Stimulated activated CD8-positive, alpha-beta memory T cell treated with anti-CD3 and anti-CD28 coated beads, Interleukin-12 subunit alpha, Interleukin-12 subunit beta, amount 100 ng/mL, for 24 hours (primary cell): ENCODE results near the gene CA14.
A peak's percentile ranks its signal among the peaks of the same experiment; 100 is the strongest.
"Not testable (repeated sequence)": the region's sequence is repeated elsewhere in the genome, so short reads cannot be mapped to it uniquely, and the experiment has no call there.

Experiments
- DNase-seq: peaks from one replicate; pipeline ENCODE4 v3.0.0-alpha.2; 2020; ENCODE audit errors: extremely low read depth

CA14 gene

GRCh38 chr1:150280138-150280707 lies 22.6 kb downstream of the CA14 start:
- no peak for DNase-seq

- DNase-seq, result peak; percentile 17
Measured at GRCh38 chr1:150281221-150281757, 23.7 kb downstream of the CA14 start.

GRCh38 chr1:150281758-150282557 lies 24.4 kb downstream of the CA14 start, which contains the start of gene CIART:
TSS of gene CIART (plus strand) at chr1:150282554. CDS start at chr1:150283268, 714 bp downstream.
- DNase-seq, result peak; percentile 27

- DNase-seq, result no peak
Measured at GRCh38 chr1:150282558-150282958, 25.0 kb downstream of the CA14 start.

DNA sequence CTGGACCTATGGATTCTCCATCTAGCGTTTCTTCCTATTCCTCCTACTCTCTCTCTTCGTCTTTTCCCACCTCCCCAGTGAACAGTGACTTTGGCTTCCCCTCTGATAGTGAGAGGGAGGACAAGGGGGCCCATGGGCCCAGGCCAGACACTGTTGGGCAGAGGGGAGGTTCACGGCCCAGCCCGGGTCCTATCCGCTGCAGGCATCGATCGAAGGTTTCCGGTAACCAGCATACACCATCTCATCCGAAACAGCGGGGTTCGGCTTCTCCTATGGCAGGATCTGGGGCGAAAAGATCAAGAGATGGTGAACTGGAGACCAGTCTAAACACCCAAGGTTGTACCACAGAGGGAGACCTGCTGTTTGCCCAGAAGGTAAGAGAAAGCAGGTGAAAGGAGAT lies 25.7 kb downstream of the CA14 start:
- DNase-seq, result no peak

DNA sequence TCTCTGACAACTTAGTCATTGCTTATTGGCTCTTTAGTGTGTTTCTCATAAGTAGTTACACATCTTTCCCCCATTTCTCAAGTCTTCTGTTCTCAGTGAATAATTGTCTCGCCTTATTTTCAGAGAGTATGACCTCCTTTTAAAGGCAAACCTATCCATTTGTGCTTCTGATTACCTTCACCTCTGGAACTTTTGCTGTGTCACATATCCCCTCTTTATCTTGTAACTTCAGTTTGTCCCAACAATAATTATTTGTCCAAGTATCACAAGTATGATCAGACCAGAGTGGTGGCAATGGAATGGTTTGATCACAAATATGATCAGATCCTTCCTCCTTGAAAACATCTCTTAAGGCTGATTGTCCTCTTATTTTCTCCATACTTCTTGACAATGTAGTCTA lies 30.8 kb downstream of the CA14 start:
- DNase-seq, result no peak

DNA sequence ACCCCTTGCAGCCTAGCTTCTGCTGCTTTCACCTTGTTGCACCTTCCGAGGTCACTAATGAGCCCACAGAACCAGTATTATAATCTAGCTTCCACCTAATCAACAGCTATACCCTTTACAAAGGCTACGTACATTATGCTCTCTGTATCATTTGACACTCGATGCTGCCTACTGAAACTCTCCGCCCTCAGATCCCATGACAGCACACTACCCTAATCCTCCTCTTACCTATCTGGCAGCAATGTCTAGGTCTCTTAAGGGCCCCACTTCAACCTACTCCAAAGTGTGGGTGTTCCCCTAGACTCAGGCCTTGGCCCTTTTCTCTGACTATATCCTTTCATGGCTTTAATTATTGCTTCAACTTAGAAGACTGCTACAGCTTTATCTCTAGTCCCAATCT lies 31.2 kb downstream of the CA14 start:
- no peak for DNase-seq

GRCh38 chr1:150293433-150294253 lies 36.1 kb downstream of the CA14 start, which contains the start of gene MRPS21:
TSS of gene MRPS21 (plus strand) at chr1:150293861. CDS start at chr1:150294367, 506 bp downstream.
- DNase-seq, result peak; percentile 76

- DNase-seq, result no peak
Measured at GRCh38 chr1:150295476-150295875, 37.9 kb downstream of the CA14 start.

- no peak for DNase-seq
Measured at GRCh38 chr1:150299716-150300115, 42.1 kb downstream of the CA14 start.

DNA sequence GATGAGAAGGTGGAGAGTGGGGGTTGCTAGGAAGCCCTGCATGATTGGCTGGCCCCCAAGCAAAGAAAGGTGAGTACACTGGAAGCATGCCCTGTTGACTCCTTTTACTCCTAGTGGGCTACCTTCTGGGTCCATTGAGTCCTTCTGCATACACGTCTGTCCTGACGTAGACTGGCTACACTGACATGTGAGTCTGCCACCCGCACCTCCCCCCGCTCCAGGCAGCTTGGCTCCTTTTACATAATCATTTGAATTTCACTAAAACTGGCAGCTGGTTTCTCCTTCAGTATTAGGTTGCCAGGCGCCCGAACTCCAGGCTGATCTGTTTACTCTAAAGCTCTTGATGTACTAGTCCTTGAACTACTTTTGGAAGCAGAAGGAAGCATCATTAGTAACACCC lies 44.8 kb downstream of the CA14 start:
- DNase-seq, result no peak

- no peak for DNase-seq
Measured at GRCh38 chr1:150302902-150303301, 45.3 kb downstream of the CA14 start.

- not testable (repeated sequence) for DNase-seq
Measured at GRCh38 chr1:150308585-150308984, 51.0 kb downstream of the CA14 start.

DNA sequence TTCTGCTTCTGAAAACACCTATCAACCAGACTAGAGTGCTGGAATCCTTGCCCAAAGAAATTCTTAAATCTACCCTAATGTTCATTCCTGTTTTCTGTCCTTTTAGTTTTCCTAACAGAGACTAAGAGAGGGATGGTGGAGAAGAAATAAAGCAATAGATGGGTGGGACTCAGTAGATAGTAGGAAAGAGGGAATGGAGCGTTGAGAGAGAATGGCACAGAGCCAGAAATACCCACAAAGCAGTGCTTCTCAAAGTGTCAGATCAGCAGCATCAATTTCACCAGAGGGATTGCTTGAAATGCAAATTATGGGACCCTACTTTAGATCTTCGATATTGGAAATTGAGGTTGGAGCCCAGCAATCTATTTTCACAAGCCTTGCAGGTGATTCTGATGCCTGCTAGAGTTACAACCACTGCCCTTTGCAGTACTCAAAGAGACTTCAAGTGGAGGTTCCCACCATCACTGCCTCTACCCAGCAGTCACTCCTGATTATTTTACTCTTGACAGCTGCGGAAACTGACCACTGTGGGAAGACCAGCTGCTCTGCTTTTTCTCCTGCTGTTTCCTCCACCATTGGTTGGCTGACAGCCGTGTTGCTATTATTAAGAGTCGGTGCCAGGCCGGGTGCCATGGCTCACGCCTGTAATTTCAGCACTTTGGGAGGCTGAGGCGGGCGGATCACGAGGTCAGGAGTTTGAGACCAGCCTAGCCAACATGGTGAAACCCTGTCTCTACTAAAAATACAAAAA lies 52.4 kb downstream of the CA14 start:
- DNase-seq, result no peak

DNA sequence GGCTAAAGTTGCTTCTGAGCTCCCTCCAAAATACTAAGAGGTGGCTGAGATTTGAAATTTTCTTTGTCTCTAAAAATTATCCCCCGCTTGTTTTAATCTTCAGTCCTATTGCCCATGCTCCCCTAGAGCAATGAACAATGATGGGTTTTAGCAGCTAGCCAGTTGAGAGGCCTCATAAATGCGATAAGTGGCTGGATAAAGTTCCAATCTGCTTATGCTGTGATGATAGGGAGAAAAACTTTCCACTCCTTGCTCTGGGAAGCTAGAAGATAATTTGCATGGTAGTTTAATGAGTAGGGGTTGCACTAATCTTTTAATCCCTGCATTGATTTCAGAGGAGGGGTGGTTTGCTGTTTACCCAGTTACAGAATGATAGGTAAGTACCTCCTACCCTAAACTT lies 54.2 kb downstream of the CA14 start:
- no peak for DNase-seq
